Prostate gland (tissue), 2 donors: ENCODE measurements around the gene PRR12.

ENCODE experiments used
- CTCF ChIP-seq, 4 experiments: fragments of 200-600 bp in 2 of 4; fragments of 450-650 bp in 2 of 4; sonication (generic) in 2 of 4; IDR thresholded peaks; 1 replicate in 3 of 4; 2 replicates in 1 of 4; pipeline ENCODE4 v1.5.1; 2016 to 2019; ENCODE audit warnings: antibody characterized with exemption in 4 of 4, mild to moderate bottlenecking in 2 of 4, moderate library complexity in 2 of 4
- POLR2A ChIP-seq: fragments of 450-650 bp; IDR thresholded peaks from one replicate; pipeline ENCODE4 v1.6.1; 2016; ENCODE audit warnings: antibody characterized with exemption, mild to moderate bottlenecking
- POLR2AphosphoS5 ChIP-seq: sonication (generic); formaldehyde crosslinking; IDR thresholded peaks from one replicate; pipeline ENCODE4 v1.6.1; 2017; ENCODE audit warnings: antibody characterized with exemption

GRCh38 chr19:49652551-49653465 is 61.8 kb downstream of the PRR12 start:
- TF ChIP-seq POLR2AphosphoS5 (no peak), CTCF (IDR thresholded peaks at IDR 0.05) (no peak), POLR2A (no peak)
